Left ventricle myocardium inferior (tissue), 1 donor: Measurements from ENCODE around the gene LHFPL2. TPM values are rescaled to one million over a fixed set of nuclear protein-coding genes. Genes with fewer than 3 reads are reported as not detected.
"Not testable (repeated sequence)": the region's sequence is repeated elsewhere in the genome, so short reads cannot be mapped to it uniquely, and the experiment has no call there.

ENCODE experiments used
- DNase-seq: peaks from one replicate; pipeline ENCODE4 v3.0.0-alpha.2; 2020
- H3K27ac ChIP-seq: fragments of 200-600 bp; replicated peaks from 2 replicates; pipeline ENCODE4 v1.8.0; 2021
- H3K27me3 ChIP-seq: fragments of 200-600 bp; 2 replicates; pipeline ENCODE4 v1.8.0; 2021; ENCODE audit warnings: low read depth
- H3K36me3 ChIP-seq: fragments of 200-600 bp; 2 replicates; pipeline ENCODE4 v1.8.0; 2021
- H3K4me1 ChIP-seq: fragments of 200-600 bp; 2 replicates; pipeline ENCODE4 v1.8.0; 2021
- H3K4me3 ChIP-seq: fragments of 200-600 bp; 2 replicates; pipeline ENCODE4 v1.8.0; 2021; ENCODE audit warnings: mild to moderate bottlenecking, moderate library complexity
- H3K9me3 ChIP-seq: fragments of 200-600 bp; replicated peaks from 2 replicates; pipeline ENCODE4 v1.8.0; 2021
- intact Hi-C: fragments of 100-400 bp; cut with micrococcal nuclease; formaldehyde crosslinking; loops from one replicate; pipeline ENCODE4 v1.11.0; 2022
- total RNA-seq: library from RNA; stranded (reverse); fragmentation: NEBNext Ultra II Directional; extraction: Animal tissue kit (Norgen Biotek cat#: 25700); gene quantifications from one replicate; pipeline ENCODE4 v1.2.1, GENCODE V29; 2021
- TF ChIP-seq, protein P1 (sequence below): fragments of 200-600 bp; IDR thresholded peaks from 2 replicates; pipeline ENCODE4 v1.8.0; 2021; ENCODE audit warnings: antibody characterized with exemption, mild to moderate bottlenecking, borderline replicate concordance
- donor health status: DM: no; HTN: yes; CAD: no; lungs with severe emphysema.

LHFPL2 gene
- total RNA-seq, 1 donor from 2014 or later = 5.0 TPM

DNA sequence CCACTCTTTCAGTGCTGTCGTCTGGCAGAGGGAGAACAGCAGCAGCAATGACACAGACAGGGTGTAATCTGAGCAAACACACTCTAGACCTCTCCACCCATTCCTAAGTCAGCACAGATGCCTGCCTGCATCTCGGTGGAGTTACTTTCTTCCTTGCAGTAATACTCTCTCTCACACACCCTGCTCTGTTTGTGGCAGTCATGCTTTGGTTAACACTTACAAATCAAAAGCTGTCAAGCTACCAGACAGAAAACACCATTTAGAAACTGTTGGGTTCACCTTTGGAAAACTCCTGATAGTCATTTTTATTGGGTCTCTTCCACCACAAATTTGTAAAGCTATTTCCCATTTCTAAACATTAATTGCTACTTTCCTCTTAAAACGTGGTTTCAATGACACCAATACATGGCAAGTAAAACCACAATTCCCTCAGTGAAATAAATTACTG lies 27.3 kb downstream of the LHFPL2 start:
- H3K27ac ChIP-seq = no peak overlapping the region
- no peak overlapping the region for H3K4me3 ChIP-seq
- H3K27me3 ChIP-seq = no peaks in the 10 kb centered on the region
- peaks cover 29% of the 10 kb centered on the region for H3K4me1 ChIP-seq
- TF ChIP-seq, protein P1, sequence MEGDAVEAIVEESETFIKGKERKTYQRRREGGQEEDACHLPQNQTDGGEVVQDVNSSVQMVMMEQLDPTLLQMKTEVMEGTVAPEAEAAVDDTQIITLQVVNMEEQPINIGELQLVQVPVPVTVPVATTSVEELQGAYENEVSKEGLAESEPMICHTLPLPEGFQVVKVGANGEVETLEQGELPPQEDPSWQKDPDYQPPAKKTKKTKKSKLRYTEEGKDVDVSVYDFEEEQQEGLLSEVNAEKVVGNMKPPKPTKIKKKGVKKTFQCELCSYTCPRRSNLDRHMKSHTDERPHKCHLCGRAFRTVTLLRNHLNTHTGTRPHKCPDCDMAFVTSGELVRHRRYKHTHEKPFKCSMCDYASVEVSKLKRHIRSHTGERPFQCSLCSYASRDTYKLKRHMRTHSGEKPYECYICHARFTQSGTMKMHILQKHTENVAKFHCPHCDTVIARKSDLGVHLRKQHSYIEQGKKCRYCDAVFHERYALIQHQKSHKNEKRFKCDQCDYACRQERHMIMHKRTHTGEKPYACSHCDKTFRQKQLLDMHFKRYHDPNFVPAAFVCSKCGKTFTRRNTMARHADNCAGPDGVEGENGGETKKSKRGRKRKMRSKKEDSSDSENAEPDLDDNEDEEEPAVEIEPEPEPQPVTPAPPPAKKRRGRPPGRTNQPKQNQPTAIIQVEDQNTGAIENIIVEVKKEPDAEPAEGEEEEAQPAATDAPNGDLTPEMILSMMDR = no peak
- peaks cover 8% of the 10 kb centered on the region for H3K9me3 ChIP-seq
- DNase-seq = no peak
- intact Hi-C loops = no loop called here
- peaks cover 21% of the 10 kb centered on the region for H3K36me3 ChIP-seq

GRCh38 chr5:78620119-78620518 lies 28.5 kb downstream of the LHFPL2 start:
- H3K4me1 ChIP-seq = peaks cover 17% of the 10 kb centered on the region
- DNase-seq, H3K27me3 ChIP-seq, H3K9me3 ChIP-seq, H3K27ac ChIP-seq, intact Hi-C loops, H3K4me3 ChIP-seq: not testable (repeated sequence)
- H3K36me3 ChIP-seq = peaks cover 22% of the 10 kb centered on the region

DNA sequence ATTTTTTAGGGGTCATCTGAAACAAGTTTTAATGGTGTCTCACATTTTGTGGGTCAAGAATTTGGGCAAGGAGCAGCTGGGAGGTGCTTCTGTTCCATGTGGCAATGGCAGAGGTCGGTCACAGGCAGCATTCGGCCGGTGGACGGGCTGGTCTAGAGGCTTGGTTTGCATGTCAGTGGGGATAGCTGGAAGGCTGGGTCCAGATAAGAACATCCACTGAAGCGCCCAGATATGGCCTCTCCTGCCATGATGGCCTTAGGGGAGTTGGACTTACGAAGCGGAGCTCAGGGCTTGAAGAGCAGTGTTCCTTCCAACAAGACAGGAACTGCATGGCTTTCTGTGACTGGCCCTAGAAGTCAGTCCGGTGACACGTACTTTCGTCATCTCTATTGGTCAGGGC lies 30.3 kb downstream of the LHFPL2 start:
- Histone ChIP-seq H3K27ac (no peak overlapping the region), H3K4me3 (no peak overlapping the region), H3K9me3 (peaks cover 8% of the 10 kb centered on the region), H3K36me3 (peaks cover 22% of the 10 kb centered on the region), H3K4me1 (no peaks in the 10 kb centered on the region), H3K27me3 (no peaks in the 10 kb centered on the region)
- intact Hi-C loops = no loop called here
- no peak for DNase-seq
- TF ChIP-seq, protein P1 = no peak

DNA sequence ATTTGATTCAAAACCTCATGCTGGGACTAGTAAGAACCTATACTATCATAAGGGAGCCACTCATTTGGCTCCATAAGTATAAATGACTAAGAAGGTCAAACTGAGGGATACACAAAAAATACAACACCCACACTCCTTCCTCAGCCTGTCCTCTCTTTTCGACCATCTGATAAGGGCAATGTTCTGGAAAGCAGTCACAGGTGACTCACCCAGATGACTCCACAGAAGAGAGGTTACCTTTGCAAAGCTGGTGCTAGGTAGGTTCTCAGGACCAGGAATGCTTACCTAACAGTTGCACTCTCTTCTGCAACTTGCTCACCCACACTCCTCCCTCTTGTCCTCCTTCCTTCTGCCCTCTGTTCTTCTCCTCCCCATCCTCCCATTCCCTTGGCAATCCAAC lies 32.9 kb downstream of the LHFPL2 start:
- no peak for DNase-seq
- TF ChIP-seq, protein P1 = no peak
- Histone ChIP-seq H3K27ac (no peak overlapping the region), H3K36me3 (peaks cover 22% of the 10 kb centered on the region), H3K27me3 (no peaks in the 10 kb centered on the region), H3K4me1 (peaks cover 14% of the 10 kb centered on the region), H3K4me3 (no peak overlapping the region), H3K9me3 (peaks cover 7% of the 10 kb centered on the region)
- intact Hi-C loops = no loop called here

- H3K9me3 ChIP-seq = no peaks in the 10 kb centered on the region
- no peak overlapping the region for H3K27ac ChIP-seq
- intact Hi-C loops = no loop called here
- H3K27me3 ChIP-seq = no peaks in the 10 kb centered on the region
- no peak overlapping the region for H3K4me3 ChIP-seq
- DNase-seq = no peak
- H3K4me1 ChIP-seq = peaks cover 23% of the 10 kb centered on the region
- TF ChIP-seq, protein P1 = no peak
- peaks cover 16% of the 10 kb centered on the region for H3K36me3 ChIP-seq
Observed at GRCh38 chr5:78614816-78615215, 33.8 kb downstream of the LHFPL2 start.

DNA sequence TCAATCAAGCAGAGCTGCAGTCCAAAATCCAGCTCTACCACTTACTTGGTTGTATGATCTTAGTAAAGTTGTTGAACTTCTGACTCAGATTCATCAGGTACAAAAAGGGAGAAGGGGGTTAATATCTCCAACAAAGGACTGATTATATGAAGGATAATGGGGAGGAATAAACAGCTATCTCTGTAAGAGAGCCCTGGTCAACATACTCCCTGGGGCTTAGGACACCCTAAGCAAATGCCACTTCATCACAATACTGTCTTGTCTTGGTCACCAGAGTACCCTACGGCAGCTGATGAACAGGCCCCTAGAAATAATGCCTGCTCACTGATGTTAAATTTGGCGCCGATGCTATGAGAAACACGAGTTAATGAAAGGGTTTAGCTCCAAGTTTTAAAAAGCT lies 34.8 kb downstream of the LHFPL2 start:
- Histone ChIP-seq H3K27ac (no peak overlapping the region), H3K27me3 (no peaks in the 10 kb centered on the region), H3K9me3 (no peaks in the 10 kb centered on the region), H3K4me1 (peaks cover 24% of the 10 kb centered on the region), H3K4me3 (no peak overlapping the region), H3K36me3 (peaks cover 11% of the 10 kb centered on the region)
- TF ChIP-seq, protein P1 = no peak
- intact Hi-C loops = no loop called here
- no peak for DNase-seq
